HG03565 (cell line): Measurements from ENCODE around the gene FBXL7.

Experiments used
- ATAC-seq: cut with Tn5 transposase; IDR thresholded peaks from one replicate; pipeline ENCODE4 v1.9.1; 2021; ENCODE audit warnings: mild to moderate bottlenecking, moderate library complexity; ENCODE audit not compliant: unreplicated experiment

FBXL7 gene

DNA sequence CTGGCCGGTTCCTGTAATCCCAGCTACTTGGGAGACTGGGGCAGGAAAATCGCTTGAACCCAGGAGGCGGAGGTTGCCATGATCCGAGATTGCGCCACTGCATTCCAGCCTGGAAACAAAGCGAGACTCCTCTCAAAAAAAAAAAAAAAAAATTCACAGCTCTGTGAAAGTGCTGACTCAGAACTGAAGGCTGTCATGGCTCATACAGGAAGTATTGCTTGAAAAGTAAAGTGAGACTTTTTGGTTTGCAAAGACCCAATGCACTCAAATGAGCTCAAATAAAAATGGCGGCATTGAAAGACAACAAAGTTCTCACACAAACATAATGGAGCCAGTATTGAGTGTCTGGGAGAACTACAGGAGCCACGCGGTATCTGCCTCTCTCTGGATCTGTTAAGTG is 202.1 kb downstream of the FBXL7 start:
- ATAC-seq = no peak

GRCh38 chr5:15703901-15704300 is 203.9 kb downstream of the FBXL7 start:
- ATAC-seq = no peak

GRCh38 chr5:15704397-15704947 is 204.5 kb downstream of the FBXL7 start:
- ATAC-seq = no peak

DNA sequence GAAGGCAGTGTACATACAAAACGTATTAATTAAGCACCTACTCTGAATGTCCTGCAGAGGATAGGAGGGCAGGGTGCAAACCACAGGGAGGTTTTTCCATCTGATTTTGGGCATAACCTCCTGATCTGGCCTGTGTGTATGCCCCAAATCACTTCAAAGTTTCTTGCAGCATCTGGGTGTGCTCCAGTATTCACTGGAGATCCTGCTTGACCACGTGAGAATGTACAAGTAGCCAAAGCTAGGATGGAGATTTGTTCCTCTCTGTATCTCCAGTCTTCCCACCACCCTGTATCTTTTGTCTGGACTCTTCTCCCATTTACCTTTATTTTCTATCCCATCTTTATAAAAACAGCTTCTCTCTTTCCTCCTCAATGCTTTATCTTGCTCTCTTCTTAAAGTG is 207.7 kb downstream of the FBXL7 start:
- ATAC-seq = no peak

DNA sequence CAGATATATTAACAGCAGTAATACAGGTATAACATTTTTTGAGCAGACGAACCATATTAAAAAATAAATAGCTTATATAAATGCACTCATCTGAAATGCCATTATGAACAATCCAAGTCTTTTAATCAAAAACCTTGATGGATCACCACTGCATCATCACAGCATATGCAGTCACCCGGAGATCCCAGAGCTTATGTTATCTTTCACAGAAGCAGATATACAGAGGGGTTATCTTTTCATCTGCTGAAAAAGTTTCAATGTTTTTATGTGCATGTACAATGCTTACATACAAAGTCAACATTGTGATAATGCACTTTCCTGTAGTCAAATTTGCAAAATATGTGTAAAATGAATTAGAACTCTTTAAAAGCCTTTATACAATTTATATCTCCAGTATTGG is 211.9 kb downstream of the FBXL7 start:
- ATAC-seq = no peak

GRCh38 chr5:15715535-15715934 is 215.6 kb downstream of the FBXL7 start:
- no peak for ATAC-seq

DNA sequence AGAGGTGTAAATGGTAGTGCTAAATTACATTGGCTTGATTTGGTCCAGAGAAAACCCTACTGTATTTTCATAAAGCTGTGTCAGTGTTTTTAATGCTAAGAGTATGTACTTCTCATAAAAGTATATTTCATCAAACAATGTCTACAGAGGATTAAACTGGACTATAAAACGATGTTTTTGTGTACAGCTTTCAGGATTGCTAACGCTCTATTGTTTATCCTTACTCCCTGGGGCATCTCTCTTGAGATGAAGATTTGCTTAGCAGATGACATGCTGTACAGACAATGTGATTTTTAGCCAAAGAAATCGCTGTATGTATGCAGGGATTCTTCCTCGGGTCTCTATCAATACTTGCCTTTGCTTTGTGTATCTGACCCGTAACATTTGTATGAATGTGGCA is 216.0 kb downstream of the FBXL7 start:
- no peak for ATAC-seq

DNA sequence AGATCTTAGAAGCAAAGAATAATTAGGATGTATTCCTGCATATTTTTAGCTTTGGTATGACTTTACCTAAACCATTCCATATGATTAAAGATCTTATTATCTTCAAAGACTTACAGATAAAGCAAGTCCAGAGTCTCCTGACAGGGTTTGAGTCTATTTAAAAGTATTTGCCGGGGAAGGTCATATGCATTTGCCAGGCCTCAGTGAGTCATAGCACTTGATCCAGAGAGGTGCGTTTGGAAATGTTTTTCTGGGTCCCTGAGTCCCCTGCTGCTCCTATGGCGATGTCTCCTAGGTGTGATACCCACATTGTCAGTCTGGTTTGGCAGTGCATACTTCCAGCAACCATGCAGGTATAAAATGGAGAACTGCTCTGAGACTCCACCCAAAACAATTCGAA is 217.0 kb downstream of the FBXL7 start:
- ATAC-seq = no peak

- ATAC-seq = no peak
These were observed 218.6 kb downstream of the FBXL7 start for GRCh38 chr5:15718421-15719179.

DNA sequence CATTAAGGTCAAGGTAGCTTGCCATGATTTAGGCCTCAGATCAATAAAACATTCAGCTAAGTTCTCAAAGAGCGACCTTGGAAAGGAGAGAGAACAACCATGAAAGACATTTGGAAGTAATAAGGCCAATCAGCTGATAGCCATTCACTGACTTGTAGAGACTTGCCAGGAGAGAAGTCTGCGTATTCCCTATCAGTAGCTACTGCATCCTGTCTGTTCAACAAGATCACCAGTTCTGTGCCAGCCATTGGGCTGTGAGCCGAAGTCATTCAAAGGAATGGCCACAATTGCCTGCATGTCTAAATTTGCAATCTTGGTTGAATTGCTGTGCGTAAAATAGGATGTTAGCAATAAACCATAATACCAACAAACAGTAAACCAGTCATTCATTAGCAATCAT is 219.8 kb downstream of the FBXL7 start:
- ATAC-seq = no peak

DNA sequence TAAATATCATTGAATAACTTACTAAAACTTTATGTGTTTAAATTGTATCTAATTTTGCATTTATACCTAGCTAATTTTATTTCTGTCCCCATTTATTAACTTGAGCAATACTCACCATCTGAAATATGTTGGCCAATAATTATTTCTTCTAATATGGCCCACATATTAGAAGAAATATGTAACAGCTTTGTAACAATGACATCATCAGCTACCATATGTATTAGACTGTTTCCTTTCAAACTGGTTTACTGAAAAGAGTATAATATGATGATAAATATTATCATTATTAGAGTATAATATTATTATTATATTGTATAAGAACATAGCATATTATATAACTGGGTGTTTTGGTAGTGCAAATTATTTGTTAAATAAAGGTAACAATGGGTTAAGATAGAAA is 220.5 kb downstream of the FBXL7 start:
- no peak for ATAC-seq

DNA sequence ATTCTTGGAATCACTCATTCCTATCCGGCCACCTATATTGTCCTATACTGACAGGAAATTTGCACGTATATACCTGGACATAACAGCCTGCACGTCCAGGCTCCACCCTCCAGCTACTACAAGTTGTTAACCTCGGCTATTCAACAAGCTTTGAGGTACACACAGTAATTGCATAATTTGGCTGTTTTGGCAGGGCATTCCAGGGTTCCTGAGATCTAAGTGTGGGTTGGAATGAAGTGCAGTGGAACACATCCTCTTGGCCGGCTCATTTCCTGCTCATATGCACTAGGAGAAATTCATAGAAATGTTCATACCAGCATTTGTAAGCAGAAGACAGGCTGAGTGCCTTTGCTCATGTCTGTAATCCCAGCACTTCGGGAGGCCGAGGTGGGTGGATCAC is 222.3 kb downstream of the FBXL7 start:
- ATAC-seq = no peak

GRCh38 chr5:15727375-15727774 is 227.4 kb downstream of the FBXL7 start:
- ATAC-seq = no peak

GRCh38 chr5:15728811-15729210 is 228.8 kb downstream of the FBXL7 start:
- no peak for ATAC-seq

- ATAC-seq = no peak
These were observed 231.7 kb downstream of the FBXL7 start for GRCh38 chr5:15731699-15732098.

- no peak for ATAC-seq
These were observed 234.1 kb downstream of the FBXL7 start for GRCh38 chr5:15734058-15734457.

- no peak for ATAC-seq
These were observed 237.2 kb downstream of the FBXL7 start for GRCh38 chr5:15737036-15737821.

- no peak for ATAC-seq
These were observed 238.1 kb downstream of the FBXL7 start for GRCh38 chr5:15737871-15738664.

DNA sequence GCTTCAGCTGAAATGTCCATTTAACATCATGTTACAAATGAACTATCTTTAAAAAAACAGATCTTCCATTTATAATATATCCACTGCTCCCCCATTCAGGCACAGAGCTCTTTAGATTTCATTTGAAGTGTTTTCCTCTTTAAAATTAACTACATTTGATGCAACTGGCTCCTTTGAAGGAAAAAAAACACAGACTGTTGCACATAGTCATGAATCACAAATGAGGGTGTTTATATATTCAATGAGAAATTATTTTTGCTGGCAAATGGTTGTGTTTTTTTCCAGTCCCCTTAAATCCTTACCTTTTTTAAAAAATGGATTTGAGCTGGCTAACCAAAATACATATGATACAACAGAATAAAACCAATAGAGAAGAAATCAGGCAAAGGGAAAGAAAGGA is 240.4 kb downstream of the FBXL7 start:
- ATAC-seq = no peak

DNA sequence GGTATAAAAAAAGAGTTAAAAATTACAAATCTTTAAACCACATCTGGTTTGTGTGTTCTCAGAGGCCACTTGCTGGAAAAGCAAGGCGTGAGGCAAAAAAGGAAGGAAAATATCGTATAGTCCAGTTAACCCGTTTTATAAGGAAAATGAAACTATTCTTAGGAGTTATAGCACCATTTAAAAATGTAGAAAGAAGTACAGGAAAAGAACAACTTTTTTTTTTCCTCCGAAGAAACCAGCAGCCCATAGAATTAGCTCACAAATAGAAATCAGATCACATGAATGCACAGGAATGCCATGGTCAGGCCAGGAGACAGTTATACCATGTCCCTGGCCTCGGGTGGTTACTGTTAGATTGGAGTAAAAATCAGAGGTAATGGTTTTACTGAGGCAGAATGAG is 241.6 kb downstream of the FBXL7 start:
- no peak for ATAC-seq

DNA sequence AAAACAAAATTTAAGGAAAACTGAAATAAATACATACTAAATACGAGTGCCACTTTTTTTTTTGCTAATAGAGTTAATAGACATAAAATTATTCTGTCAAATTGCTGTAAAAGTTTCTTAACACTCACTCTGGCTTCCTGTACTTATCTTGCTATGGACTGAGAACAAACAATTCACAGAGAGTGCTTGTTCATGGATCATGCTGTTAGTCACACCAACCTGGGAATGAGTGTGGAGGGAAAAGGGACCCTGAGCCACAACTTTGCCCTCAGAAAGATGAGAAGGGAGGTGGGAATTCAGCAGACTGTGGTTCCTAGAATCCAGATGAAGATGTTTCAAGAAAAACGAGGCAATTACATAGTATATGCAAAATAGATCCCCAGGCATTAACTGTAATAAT is 246.9 kb downstream of the FBXL7 start:
- no peak for ATAC-seq
